GM18907 (cell line): Measurements from ENCODE around the gene SLC9A5.

ENCODE experiments used
- ATAC-seq: cut with Tn5 transposase; IDR thresholded peaks from one replicate; pipeline ENCODE4 v1.9.1; 2021; ENCODE audit warnings: mild to moderate bottlenecking, moderate library complexity; ENCODE audit not compliant: unreplicated experiment

The SLC9A5 gene

GRCh38 chr16:67213197-67214019, 35.4 kb upstream of the SLC9A5 start:
- no peak for ATAC-seq

DNA sequence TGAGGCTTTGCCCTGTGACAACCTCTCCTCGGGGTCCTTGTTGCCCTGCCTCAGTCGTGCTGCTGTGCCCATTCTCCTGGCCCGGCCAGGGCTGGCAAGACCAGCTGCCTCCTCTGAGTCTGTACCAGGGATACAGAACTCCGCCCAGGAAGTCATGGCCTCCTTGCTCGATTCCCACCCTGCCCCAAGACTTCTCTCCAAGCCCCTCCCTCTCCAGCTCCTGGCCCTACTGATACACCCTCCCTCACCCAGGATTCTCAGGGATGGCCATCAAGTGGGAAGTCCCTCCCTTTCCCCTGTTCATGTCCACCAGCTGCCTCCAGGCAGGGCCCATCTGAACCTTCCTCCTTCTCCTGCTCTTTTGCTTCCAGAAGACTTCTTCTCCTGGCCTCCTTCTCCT, 33.1 kb upstream of the SLC9A5 start:
- no peak for ATAC-seq

DNA sequence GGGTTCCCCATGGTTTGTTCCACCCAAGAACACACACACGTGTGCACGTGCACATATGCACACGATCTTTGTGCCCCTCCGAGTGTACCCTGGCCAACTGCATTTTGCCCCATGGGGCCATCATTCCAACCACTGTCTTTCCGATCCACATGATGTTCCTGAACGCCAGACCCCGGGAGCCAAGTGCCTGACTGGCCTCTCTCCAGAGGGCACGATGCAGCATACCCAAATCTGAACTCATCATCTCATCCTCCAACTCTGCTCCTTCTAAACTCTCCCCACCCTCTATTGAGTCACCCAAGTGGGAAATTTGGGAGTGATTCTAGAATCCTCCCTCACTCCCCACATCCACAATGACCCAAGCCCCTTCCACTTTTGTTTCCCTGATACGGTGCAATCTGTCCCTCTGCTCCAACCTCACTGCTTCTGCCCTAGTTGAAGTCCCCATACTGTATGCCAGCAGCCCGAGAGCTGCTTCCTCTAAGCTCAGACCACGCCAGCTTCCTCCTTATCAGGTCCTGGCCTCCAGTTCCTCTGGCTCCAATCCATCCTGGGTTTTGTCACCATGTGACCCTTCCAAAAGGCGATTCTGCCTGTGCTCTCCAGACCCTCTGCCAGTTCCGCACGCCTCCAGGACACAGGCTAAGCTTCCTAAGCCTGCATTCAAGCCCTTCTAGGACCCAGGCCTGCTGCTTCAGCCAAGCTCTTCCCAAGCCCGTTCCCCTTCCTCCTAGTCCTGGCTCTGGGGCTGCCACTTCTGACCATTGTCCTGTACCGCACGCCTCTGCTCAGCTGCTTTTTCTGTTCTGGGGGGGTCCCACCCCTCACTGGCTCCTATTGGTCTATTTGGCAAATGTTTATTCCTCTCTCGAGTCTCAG, 31.9 kb upstream of the SLC9A5 start:
- ATAC-seq, result no peak

DNA sequence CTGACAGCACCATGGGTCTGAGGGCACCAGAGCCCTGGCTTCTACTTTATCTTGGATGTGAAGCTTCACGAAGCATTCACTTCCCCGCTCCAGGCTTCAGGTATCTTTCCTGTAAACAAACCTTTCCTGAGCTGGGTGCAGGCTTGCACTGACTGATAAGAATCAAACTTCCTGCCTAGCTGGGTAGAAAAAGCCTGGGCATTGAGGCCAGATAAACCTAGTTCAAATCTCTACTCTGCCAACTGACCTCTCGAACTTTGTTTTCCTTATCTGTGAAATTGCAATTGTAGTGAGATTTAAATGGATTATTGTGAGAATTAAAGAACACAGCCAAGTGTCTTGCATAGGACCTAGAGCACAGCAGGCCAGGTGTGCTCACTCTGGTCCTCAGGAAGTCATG, 24.8 kb upstream of the SLC9A5 start:
- no peak for ATAC-seq

- no peak for ATAC-seq
These were observed 22.4 kb upstream of the SLC9A5 start for GRCh38 chr16:67226295-67226803.

DNA sequence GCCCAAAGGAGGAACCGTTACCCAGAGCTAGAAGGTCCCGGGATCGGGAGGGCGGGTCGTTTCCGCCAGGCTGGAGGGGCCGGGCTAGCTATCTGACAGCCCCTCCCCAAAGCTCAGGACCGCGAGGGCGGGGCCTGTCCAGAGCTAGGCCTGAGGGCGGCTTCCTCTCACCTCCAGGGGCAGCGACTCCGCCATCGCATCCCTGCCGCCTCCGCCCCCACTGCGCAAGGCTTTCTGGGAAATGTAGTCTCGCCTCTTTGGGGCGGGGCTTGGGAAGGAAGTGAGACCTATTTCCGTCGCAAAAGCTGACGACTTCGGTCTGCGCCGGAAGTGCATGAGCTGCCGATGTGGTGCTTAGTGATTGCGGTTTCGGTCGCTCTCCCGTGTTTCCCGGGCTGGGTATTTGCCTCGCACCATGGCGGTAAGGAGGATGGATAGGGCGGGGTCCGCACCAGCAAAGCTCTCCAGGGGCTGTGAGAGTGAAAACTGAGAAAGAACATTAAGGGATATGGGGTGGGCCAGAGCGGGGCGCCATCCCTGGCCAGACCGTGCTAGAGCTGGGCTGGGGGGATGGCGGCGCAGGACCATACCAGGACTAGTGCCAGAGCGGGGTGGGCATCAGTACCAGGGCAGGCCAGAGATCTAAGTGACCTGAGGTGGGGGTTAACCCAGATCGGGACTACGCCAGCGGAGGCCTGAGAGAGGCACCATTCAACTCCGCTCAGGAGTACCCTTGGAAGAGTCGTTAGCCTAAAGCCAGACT, 21.8 kb upstream of the SLC9A5 start, which contains the start of gene TMEM208:
TMEM208 (plus strand) TSS at position 327 of the 763 bp plus-strand sequence; CDS start at position 416, 89 bp downstream.
- ATAC-seq, result peak; percentile 89

DNA sequence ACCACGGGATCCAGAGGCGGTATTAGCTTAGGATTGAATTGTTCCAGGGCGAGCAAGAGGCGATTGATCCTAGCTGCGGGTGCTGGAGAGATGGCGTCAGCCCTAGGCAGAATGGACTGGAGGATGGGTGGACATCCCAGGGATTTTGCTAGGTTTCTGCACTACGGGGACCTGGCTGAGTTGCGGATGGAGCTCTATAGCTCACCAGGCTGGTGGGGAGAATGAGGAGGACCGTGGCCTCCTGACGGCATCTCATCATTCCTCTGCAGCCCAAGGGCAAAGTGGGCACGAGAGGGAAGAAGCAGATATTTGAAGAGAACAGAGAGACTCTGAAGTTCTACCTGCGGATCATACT, 21.2 kb upstream of the SLC9A5 start:
- ATAC-seq, result no peak

DNA sequence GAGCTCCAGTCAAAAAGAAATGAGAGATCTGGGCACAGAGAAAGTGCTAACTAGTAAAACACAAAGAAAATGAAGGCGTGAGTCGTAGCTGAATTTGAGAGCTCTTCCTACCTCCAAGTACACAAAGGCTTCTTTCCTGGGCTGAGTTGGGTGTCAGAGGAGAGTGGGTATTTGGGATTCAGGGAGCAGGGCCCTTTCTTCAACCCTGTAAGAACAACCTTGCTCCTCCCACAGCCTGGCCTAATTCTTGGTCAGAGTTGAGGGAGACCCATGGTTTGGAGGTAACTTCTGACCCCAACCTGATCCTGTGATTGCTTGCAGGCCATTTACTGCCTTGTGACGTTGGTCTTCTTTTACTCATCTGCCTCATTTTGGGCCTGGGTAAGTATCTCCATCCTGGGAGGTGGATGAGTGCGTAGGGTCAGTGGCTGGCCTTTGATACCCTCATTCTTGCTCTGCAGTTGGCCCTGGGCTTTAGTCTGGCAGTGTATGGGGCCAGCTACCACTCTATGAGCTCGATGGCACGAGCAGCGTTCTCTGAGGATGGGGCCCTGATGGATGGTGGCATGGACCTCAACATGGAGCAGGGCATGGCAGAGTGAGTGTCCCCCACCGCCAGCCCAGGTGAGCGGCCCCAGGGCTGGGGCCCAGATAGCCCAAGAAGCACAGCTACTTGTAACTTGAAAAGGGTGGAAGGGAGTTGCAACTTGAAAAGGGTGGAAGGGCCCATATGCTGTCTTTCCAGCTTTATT, 20.6 kb upstream of the SLC9A5 start:
- no peak for ATAC-seq

- ATAC-seq, result no peak
These were observed 19.9 kb upstream of the SLC9A5 start for GRCh38 chr16:67228905-67229304.

DNA sequence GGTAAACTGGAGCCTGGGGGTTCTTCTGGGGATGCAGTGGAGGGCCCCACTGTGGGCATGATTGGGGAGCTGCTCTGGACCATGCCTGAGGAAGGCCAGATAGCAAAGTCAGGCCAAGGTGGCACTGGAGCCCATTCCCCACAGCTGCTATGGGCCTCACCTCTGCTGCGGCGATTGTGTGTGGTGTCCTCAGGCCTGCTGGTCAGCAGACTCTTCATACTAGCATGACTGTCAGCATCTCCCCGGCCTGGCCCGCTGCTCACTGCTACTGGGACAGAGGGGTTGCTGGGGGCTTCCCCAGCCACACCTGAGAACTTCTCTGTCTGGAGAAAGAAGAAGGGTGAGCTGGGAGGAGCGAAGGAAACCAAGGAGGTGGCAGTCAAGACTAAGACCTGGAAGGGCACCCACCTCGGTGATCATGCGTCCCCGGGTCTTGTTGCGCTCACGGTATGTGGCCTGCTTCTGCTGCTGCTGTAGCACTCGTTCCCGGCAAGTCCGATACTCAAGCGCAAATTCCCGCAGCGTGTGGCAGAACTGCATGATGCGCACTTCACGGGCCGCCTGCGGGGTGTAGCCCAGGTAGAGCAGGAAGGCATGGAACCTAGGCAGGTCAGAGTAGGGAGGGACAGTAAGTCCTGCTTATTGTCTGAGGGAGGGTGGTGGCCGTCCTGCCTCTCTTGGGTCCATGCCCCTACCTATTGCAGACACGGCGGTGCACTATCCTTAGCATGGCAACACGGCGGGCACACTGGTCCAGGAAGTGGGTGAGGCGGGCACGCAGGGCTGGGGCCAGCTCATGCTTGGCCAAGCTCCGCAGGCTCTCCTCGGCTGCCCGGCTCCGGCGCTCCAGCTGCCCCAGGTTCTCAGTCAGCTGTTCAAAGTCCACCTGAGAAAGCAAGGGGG, 18.6 kb upstream of the SLC9A5 start:
- ATAC-seq, result no peak

DNA sequence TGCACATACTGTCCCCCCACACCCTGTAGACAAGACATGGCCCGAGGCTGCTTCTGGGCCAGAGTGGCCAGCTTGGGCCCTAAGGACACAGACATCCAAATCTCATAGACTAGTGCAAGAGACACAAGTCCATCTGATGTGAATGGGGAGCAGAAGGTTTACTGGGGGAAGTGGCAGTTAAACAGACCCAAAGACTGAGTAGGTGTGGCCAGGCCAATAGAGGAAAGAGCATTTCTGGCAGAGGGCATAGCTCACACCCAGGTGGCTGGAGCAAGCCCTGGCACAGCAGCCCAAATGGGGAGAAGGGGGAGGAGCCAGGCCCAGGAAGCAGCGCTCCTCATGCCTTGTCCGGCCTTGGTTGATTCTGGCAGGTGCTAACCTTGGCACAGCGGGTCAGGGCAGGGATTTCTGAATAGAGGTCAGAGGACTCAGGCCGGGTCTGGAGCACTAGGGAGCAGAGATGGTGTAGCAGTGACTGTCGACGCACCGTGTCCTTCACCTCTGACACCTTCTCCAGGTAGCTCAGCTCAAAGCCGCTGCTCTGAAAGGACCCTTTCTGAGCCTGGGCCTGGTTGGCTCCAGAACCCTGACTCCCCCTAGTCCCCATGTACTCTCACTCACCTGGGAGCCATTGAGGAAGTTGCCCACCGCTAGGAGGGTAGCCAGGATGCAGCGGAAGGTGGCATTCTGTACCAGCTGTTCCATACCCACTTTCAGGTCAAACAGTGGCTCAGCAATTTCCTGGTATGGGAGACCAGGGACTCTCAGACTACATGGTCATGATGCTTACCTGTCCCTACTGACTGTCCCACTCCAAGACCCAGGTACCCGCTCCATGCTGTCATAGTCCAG, 17.7 kb upstream of the SLC9A5 start:
- no peak for ATAC-seq

- ATAC-seq, result no peak
These were observed 15.2 kb upstream of the SLC9A5 start for GRCh38 chr16:67233596-67233995.

GRCh38 chr16:67234180-67234597, 14.6 kb upstream of the SLC9A5 start:
- no peak for ATAC-seq

DNA sequence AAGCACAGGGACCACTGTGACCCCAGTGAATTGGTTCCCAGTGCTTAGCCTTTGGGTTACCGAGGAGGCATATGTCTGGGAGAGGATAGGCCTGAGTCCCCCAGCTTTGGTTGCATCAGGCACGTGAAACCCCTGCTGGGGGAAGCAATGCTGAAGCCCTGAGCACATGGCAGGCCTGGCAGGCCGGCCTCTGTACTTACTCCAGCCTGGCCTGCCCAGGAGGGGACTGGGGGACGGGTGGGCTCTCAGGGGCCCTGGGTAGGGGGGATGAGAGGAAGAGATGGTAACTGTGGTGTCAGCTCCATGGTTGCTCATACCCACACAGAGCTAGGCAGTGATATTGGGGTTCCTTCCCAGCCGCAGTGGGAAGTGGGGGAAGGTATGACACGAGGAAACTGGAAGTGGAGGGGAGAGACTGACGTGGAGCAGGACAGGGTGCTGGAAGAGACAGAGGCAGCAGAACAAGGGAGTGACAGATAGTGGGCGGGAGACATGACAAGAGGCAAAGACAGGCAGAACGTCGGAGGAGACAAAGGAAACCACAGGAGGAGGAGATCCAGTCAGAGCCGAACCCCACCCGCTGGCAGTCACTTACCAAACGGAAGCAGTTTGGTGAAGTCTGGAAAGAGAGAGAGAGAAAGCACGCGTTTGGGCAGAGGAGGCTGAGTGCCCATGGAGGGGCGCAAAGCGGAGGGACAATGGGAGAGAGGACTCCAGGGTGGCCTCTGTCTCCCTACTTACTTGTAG, 12.8 kb upstream of the SLC9A5 start:
- ATAC-seq, result no peak

GRCh38 chr16:67236563-67237395, 12.0 kb upstream of the SLC9A5 start:
- no peak for ATAC-seq

GRCh38 chr16:67237396-67238277, 11.1 kb upstream of the SLC9A5 start:
- ATAC-seq, result no peak
